SK-N-SH treated with all-trans-retinoic acid at 6 μM for 48 hours (cell line): ENCODE measurements around the gene HPS1.

Experiments used
- ATAC-seq: fragments of 200-7000 bp; cut with Tn5 transposase; 3 replicates; pipeline ENCODE4 v1.9.1; 2020; ENCODE audit warnings: mild to moderate bottlenecking, moderate library complexity
- ARNTL ChIP-seq: fragments of 450-650 bp; formaldehyde crosslinking; IDR thresholded peaks from 2 replicates; pipeline ENCODE4 v1.5.0; 2020; ENCODE audit warnings: low read depth, mild to moderate bottlenecking, moderate library complexity, borderline replicate concordance
- BACH2 ChIP-seq: fragments of 250-450 bp; sonication (Bioruptor Pico); IDR thresholded peaks from 2 replicates; pipeline ENCODE4 v1.9.0; 2021; ENCODE audit warnings: mild to moderate bottlenecking, borderline replicate concordance
- CREB5 ChIP-seq: fragments of 250-450 bp; sonication (Bioruptor Pico); IDR thresholded peaks from 2 replicates; pipeline ENCODE4 v1.5.1; 2020; ENCODE audit warnings: low read depth, mild to moderate bottlenecking, moderate library complexity
- CSDC2 ChIP-seq: fragments of 250-450 bp; sonication (Bioruptor Pico); IDR thresholded peaks from 2 replicates; pipeline ENCODE4 v1.5.0; 2020; ENCODE audit warnings: mild to moderate bottlenecking, moderate library complexity
- ESRRG ChIP-seq: fragments of 250-450 bp; sonication (Bioruptor Pico); IDR thresholded peaks from 2 replicates; pipeline ENCODE4 v1.6.1; 2021; ENCODE audit warnings: mild to moderate bottlenecking
- GLIS3 ChIP-seq: fragments of 250-450 bp; sonication (Bioruptor Pico); IDR thresholded peaks from 2 replicates; pipeline ENCODE4 v1.5.0; 2020; ENCODE audit warnings: mild to moderate bottlenecking, moderate library complexity
- ISL1 ChIP-seq: fragments of 250-450 bp; sonication (Bioruptor Pico); IDR thresholded peaks from 2 replicates; pipeline ENCODE4 v2.1.2; 2022; ENCODE audit warnings: mild to moderate bottlenecking, moderate library complexity
- OSR1 ChIP-seq: fragments of 250-450 bp; sonication (Bioruptor Pico); IDR thresholded peaks from 2 replicates; pipeline ENCODE4 v1.8.0; 2022; ENCODE audit warnings: moderate library complexity, mild to moderate bottlenecking, inconsistent platforms
- POU6F1 ChIP-seq: fragments of 250-450 bp; sonication (Bioruptor Pico); IDR thresholded peaks from 2 replicates; pipeline ENCODE4 v1.8.0; 2021; ENCODE audit warnings: low read depth, mild to moderate bottlenecking, moderate library complexity, borderline replicate concordance
- RARB ChIP-seq: fragments of 250-450 bp; sonication (Bioruptor Pico); IDR thresholded peaks from 2 replicates; pipeline ENCODE4 v1.8.0; 2021; ENCODE audit warnings: mild to moderate bottlenecking, moderate library complexity
- SNAI2 ChIP-seq: fragments of 250-450 bp; sonication (Bioruptor Pico); IDR thresholded peaks from 2 replicates; pipeline ENCODE4 v1.5.0; 2020; ENCODE audit warnings: mild to moderate bottlenecking, moderate library complexity
- TCF4 ChIP-seq: fragments of 250-450 bp; sonication (Bioruptor Pico); IDR thresholded peaks from 2 replicates; pipeline ENCODE4 v1.8.0; 2021; ENCODE audit warnings: mild to moderate bottlenecking, moderate library complexity, borderline replicate concordance
- TOX ChIP-seq: fragments of 250-450 bp; sonication (Bioruptor Pico); IDR thresholded peaks from 2 replicates; pipeline ENCODE4 v1.8.0; 2021; ENCODE audit warnings: mild to moderate bottlenecking, moderate library complexity, borderline replicate concordance
- TSHZ2 ChIP-seq: fragments of 250-450 bp; sonication (Bioruptor Pico); IDR thresholded peaks from 2 replicates; pipeline ENCODE4 v1.5.0; 2020; ENCODE audit warnings: mild to moderate bottlenecking, moderate library complexity
- ZC3H10 ChIP-seq: fragments of 250-450 bp; sonication (Bioruptor Pico); IDR thresholded peaks from 2 replicates; pipeline ENCODE4 v1.5.1; 2021; ENCODE audit warnings: mild to moderate bottlenecking, moderate library complexity
- ZFP3 ChIP-seq: fragments of 250-450 bp; sonication (Bioruptor Pico); IDR thresholded peaks from 2 replicates; pipeline ENCODE4 v1.5.0; 2020; ENCODE audit warnings: mild to moderate bottlenecking, moderate library complexity
- ZFP30 ChIP-seq: fragments of 450-650 bp; formaldehyde crosslinking; IDR thresholded peaks from 2 replicates; pipeline ENCODE4 v1.5.0; 2022; ENCODE audit warnings: mild to moderate bottlenecking, moderate library complexity
- ZNF565 ChIP-seq: fragments of 450-650 bp; formaldehyde crosslinking; conservative IDR thresholded peaks from 2 replicates; pipeline ENCODE4 v1.5.0; 2020; ENCODE audit warnings: low read depth, mild to moderate bottlenecking, moderate library complexity
- ZNF70 ChIP-seq: fragments of 450-650 bp; formaldehyde crosslinking; IDR thresholded peaks from 2 replicates; pipeline ENCODE4 v1.5.0; 2020; ENCODE audit warnings: mild to moderate bottlenecking, moderate library complexity
- ZNF8 ChIP-seq: fragments of 450-650 bp; formaldehyde crosslinking; IDR thresholded peaks from 2 replicates; pipeline ENCODE4 v1.5.0; 2020; ENCODE audit warnings: mild to moderate bottlenecking, moderate library complexity
- TF ChIP-seq, protein P1 (sequence below): fragments of 250-450 bp; sonication (Bioruptor Pico); IDR thresholded peaks from 2 replicates; pipeline ENCODE4 v1.5.1; 2021; ENCODE audit warnings: mild to moderate bottlenecking, moderate library complexity

HPS1 gene

DNA sequence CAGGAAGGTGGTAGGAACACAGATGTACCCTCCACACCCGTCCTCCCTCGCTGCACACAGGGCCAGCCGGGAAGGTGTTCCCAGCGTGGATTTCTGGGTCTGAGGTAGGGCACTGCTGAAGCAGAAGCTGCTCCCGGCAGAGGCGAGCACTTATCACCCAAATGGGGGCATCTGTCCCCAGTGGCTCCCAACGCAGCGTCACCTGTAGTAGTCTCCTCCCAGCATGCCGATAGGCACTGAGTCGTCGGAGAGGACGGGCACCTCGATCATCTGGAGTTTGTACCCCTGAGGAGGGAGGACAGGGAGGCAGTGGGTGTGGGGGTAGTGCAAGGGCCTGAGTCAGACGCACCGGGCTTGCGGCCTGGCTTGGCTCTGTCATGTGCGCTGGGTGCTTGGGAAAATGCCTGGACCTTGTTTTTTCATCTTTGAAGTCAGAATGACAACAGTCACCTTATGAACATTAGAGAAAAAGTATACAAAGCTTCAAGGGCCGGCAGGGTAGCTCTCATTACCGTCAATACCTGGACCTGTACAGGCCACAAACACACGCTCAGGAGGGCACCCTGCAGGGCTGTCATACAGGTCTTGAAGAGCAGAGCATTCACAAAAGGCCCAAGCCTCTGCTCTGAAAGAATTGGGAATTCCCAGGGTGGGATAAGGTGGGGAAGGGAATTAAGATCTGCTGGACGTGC lies 28.6 kb downstream of the HPS1 start:
- ATAC-seq = no peak
- TF ChIP-seq TCF4 (CRISPR knock-in tag) (no peak), BACH2 (CRISPR knock-in tag) (no peak), GLIS3 (CRISPR knock-in tag) (no peak), ISL1 (CRISPR knock-in tag) (no peak), ZFP3 (CRISPR knock-in tag) (no peak), ZNF8 (no peak), ESRRG (CRISPR knock-in tag) (no peak), TOX (CRISPR knock-in tag) (no peak), OSR1 (CRISPR knock-in tag) (no peak), RARB (no peak), TSHZ2 (no peak), CSDC2 (CRISPR knock-in tag) (no peak), ZFP30 (CRISPR knock-in tag) (no peak), ZNF565 (CRISPR knock-in tag) (no peak), SNAI2 (CRISPR knock-in tag) (no peak), CREB5 (CRISPR knock-in tag) (no peak), POU6F1 (CRISPR knock-in tag) (no peak)
- TF ChIP-seq, protein P1, sequence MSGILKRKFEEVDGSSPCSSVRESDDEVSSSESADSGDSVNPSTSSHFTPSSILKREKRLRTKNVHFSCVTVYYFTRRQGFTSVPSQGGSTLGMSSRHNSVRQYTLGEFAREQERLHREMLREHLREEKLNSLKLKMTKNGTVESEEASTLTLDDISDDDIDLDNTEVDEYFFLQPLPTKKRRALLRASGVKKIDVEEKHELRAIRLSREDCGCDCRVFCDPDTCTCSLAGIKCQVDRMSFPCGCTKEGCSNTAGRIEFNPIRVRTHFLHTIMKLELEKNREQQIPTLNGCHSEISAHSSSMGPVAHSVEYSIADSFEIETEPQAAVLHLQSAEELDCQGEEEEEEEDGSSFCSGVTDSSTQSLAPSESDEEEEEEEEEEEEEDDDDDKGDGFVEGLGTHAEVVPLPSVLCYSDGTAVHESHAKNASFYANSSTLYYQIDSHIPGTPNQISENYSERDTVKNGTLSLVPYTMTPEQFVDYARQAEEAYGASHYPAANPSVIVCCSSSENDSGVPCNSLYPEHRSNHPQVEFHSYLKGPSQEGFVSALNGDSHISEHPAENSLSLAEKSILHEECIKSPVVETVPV (CRISPR knock-in tag) = no peak

- ATAC-seq = no peak
- TF ChIP-seq SNAI2 (CRISPR knock-in tag) (no peak), GLIS3 (CRISPR knock-in tag) (no peak), ISL1 (CRISPR knock-in tag) (no peak), OSR1 (CRISPR knock-in tag) (no peak), ARNTL (CRISPR knock-in tag) (no peak), RARB (no peak)
Measured at GRCh38 chr10:98417481-98417959, 29.2 kb downstream of the HPS1 start.

DNA sequence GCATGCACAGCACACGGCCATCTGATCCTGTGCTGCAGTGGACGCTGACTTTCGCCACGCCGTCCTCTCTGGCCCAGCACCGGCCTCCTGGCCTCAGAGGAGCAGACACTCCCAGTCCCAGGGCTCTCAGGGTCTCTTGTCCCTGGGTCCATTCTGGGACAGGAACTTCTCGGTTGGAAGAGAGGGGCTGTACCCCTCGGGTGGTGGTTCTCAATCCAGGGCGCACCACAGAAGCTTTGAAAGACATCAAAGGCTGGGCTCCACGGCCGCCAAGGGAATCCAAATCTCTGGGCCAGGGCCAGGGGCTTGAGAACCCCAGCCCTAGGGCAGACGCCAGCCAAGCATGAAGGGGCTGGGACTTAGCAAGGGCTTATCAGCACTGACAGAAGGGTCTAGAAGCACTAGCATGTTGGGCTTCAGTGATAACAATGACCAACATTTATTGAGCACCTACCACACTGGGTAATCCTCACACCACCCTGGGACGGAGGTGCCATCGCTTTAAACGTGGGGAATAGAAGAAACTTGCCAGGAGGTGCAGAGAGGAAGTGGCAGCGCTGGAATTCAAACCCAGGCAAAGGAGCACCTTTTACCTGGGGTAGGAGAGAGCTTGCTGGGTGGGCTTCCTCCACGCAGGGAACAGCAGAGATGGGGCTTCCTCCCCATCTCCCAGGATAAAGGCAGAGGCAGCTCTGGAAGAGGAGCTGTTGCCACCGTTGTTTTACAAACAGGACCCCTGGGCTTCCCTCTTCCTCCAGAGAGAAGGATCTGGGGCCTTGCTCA lies 29.9 kb downstream of the HPS1 start:
- no peak for ATAC-seq
- no peak for TF ChIP-seq ZFP3 (CRISPR knock-in tag)
- TF ChIP-seq, protein P1 (CRISPR knock-in tag) = no peak
- TF ChIP-seq ZFP30 (CRISPR knock-in tag) = no peak
- TF ChIP-seq ZNF70 = no peak
- TF ChIP-seq CREB5 (CRISPR knock-in tag) = no peak
- no peak for TF ChIP-seq ESRRG (CRISPR knock-in tag)
- TF ChIP-seq TOX (CRISPR knock-in tag) = no peak
- TF ChIP-seq RARB = no peak
- TF ChIP-seq ARNTL (CRISPR knock-in tag) = no peak
- no peak for TF ChIP-seq ZC3H10 (CRISPR knock-in tag)
- TF ChIP-seq, all 23 proteins: peak for 0
